HG03558 (cell line): ENCODE results near the gene TRAF2.

ENCODE experiments used
- ATAC-seq: cut with Tn5 transposase; IDR thresholded peaks from one replicate; pipeline ENCODE4 v1.9.1; 2021; ENCODE audit warnings: moderate number of reproducible peaks; ENCODE audit not compliant: unreplicated experiment; ENCODE audit errors: extremely low read depth

Gene TRAF2

GRCh38 chr9:136958473-136958872 is 72.2 kb downstream of the TRAF2 start:
- ATAC-seq, result no peak

DNA sequence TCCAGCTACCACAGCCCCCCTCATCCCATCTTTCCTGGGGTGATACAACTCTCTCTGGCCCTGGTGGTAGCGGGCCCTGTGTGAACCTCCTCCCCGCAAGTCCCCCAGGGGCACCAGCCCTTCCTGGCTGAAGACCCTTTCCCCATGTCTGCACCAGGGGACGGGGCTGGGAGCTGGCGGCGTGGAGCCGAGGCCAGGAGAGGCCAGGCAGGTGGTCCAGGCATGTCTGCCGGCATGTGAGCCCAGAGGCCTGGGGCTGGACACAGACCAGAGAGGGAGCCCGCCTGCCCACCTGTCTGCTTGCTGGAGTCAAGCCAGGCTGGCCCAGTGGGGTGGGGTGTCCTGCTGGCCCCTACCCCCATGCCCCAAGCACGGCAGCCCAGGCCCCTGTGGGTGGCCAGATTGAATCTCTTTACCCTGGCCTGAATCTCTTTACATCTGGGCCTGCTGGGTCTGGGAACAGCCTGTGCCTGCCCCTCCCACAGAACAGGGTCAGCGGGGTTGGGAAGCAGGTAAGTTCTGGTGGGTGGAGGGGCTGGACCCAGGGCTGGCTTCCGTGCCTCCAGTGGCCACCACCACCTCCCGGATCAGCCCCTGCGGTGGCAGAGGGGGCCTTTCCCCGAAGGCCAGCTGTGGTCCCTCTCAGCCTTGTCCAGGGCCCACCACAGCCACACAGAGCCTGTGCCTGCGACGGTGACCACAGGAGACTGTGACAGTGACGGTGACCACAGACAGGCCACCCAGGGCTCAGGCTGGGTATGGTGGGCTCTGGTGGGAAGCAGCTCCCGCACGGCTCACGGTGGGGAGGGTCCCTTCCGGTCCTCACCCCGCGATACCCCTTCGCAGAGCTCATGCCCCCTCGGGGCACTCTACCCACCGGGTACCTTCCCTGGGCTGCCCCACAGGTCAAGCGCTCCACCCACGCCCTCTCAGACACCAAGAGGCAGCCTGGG is 72.9 kb downstream of the TRAF2 start:
- no peak for ATAC-seq

DNA sequence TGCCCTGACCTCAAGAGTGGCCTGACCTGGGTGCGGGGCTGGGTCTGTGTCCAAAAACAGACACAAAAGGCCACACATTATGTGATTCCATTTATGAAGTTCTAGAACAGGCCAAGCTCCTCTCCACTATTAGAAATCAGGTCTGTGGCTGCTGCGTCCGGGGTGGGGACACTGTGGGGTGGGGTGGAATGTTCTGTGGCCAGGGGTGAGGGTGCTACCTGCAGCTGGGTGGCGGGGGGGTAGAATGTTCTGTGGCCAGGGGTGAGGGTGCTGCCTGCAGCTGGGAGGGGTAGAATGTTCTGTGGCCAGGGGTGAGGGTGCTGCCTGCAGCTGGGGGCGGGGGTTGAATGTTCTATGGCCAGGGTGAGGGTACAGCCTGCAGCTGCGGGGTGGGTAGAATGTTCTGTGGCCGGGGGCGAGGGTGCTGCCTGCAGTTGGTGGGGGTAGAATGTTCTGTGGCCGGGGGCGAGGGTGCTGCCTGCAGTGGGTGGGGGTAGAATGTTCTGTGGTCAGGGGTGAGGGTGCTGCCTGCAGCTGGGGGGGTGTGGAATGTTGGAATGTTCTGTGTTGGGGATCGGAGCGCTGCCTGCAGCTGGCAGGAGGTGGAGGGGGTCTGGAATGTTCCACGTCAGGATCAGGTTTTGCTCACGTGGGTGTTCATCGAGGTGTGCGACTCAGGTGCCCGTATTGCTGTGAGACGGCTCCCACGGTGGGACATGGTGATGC is 74.1 kb downstream of the TRAF2 start:
- no peak for ATAC-seq

GRCh38 chr9:136960938-136961275 is 74.6 kb downstream of the TRAF2 start:
- ATAC-seq, result no peak

- ATAC-seq, result no peak
Measured at GRCh38 chr9:136961279-136962065, 75.2 kb downstream of the TRAF2 start.

- ATAC-seq, result no peak
Measured at GRCh38 chr9:136962163-136962562, 75.8 kb downstream of the TRAF2 start.

DNA sequence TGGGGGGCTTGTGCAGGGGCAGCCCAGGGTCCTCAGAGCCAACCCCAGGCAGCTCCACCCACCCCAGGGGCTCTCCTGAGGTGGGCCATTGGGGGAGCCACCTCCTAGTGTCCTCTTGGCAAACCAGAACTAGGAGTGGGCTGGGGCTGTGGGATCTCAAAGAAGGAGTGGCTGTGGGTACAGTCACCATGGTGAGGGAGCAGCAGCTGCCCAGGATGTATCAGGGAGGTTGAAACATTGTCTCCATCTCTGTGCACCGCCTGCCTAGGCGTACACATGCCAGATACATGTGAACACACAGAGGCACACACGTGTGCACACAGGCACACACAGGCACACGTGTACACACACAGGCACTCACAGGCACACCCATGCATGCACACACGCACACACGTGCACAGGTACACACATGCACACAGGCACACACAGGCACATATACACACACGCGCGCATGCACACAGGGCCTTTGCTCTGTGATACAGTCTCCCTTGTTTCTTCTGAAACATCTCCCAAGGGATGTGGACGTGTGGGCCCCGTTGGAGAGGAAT is 76.5 kb downstream of the TRAF2 start:
- no peak for ATAC-seq

GRCh38 chr9:136963341-136963740 is 77.0 kb downstream of the TRAF2 start:
- ATAC-seq, result no peak

DNA sequence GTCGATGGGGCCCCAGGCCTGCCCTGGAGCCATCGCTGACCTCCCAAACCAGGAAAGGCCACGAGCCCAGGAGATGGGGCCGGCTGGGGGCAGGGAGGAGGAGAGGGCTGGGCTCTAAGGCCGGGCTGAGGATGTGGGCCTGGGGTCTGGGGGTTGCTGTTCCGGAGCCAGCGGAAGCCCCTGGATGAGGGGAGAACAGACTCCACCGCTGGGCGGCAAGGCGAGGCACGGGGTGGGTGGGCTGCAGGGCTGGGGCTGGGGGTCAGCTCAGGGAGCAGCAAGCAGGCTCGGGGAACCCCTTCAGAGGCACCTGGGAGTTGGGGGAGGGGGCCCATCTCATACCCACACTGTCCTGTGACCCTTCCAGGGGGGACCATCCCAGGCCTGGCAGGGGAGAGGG is 77.4 kb downstream of the TRAF2 start:
- ATAC-seq, result no peak

DNA sequence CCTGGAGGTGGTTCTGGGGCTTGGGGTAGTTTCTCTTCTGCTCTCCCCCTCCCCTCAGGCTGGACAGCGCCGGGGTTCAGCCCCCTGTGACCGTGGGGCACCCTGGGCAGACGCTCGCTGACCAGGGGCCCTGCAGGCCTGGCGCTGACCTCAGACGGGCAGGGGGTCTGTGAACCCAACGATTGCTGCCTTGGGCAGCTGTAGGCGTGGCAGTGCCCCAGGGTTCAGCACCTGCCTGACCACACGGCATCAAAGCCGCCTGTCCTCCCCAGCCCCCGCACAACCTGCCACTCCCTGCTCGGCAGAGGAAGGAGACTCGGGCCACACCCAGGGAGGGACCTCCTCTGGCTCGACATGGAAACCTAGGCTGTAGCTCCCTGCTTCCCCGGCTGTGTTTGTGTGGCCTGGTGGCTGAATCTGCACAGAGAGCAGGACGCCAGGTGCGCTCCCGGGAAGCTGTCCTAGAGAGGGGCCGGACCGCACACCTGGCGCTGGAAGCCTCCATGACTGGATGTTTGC is 77.9 kb downstream of the TRAF2 start:
- no peak for ATAC-seq

- no peak for ATAC-seq
Measured at GRCh38 chr9:136964833-136965422, 78.6 kb downstream of the TRAF2 start.

DNA sequence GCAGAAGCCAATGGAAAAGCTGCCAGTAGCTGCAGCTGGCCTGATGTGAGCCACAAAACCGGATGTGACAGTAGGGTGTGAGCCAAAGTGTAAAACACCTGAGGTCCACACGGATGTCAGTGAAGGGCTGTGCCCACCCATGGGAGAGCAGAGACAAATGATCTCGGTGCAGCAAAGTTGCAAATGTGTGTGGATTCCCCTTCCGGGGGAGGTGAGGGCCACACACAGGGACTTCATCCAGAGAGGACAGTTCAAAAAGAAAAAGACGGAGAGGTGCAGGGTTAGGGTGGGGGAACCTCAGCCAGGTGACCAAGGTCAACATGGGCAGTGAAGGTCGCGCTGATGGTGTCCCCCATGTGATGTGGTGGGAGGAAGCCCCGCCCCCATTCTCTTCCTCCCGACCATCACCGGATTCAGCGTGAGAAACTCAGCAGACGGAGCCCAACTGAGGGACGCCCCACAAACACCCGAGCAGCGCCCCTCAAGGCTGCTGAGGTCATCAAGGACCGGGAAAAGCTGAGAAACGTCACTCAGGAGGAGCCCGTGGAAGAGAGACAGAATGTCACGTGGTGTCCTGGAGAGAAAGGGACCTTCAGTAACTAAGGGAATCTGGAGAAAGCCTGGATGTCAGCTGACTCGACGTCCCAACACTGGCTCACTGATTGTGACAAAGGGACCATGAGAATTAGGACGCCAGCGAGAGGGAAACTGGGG is 79.6 kb downstream of the TRAF2 start:
- no peak for ATAC-seq

DNA sequence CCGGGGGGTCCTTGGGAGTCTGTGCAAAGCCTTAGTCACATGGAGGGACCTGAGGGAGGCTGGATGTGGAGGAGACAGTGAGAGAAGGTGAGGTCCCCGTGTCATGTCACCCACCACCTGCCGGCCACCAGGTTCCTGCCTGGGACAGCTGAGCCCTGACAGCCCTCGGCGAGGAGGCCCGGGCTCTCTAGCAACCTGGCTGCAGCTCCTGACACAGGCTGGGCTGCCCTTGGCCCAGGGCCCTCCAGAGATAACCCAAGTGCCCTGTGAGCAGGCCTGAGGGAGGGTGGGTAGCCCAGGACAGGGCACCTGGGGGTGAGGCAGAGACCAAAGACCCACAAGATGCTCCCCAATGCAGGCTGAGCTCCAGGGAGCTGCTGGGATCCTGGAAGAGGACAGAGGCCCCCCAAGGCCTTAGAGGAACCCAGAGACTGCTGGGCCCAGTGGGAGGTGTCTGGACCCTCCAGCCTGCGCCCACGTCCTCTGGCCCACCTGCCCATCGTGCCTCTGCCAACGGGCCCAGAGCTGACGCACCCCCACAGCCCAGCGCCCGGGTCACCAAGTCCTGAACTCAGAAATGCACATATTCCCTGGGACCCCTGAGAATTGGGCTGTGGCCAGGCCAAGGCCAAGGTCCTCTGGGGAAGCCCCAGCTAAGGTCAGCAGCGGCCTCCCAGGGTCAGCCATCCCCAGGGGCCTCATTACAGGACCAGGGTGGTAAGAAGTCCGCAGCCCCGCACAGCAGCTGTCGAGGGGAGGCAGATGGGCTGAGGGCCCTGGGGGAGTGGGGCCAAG is 82.2 kb downstream of the TRAF2 start:
- ATAC-seq, result no peak

GRCh38 chr9:136969150-136969549 is 82.8 kb downstream of the TRAF2 start:
- ATAC-seq, result no peak

GRCh38 chr9:136969774-136970173 is 83.5 kb downstream of the TRAF2 start:
- no peak for ATAC-seq

- no peak for ATAC-seq
Measured at GRCh38 chr9:136970361-136970760, 84.0 kb downstream of the TRAF2 start.

- no peak for ATAC-seq
Measured at GRCh38 chr9:136971746-136972145, 85.4 kb downstream of the TRAF2 start.

- ATAC-seq, result no peak
Measured at GRCh38 chr9:136972335-136972734, 86.0 kb downstream of the TRAF2 start.

DNA sequence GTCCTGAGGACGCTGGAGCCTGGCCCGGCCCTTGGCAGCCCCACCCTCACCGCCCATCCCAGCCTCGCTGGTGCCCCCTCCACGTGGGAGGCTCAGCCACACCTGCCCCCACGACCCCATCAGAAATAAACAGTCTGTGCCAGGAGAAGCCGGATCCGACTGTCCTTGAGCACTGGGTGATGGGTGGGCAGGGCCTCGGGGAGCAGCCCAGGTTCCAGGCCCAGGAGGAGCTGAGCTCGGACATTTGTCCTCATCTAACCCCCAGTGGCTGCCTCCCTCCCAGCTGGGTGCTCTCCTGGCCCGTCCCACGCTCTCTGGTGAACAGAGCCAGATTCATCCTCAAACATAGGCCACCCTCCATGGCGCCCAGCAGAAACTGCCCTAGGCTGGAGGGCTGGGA is 86.4 kb downstream of the TRAF2 start:
- ATAC-seq, result no peak
